Measurements from ENCODE around the gene KLRC3. TPM values are rescaled to one million over a fixed set of nuclear protein-coding genes. Genes with fewer than 3 reads are reported as not detected.
A peak's percentile ranks its signal among the peaks of the same experiment; 100 is the strongest.
"Not testable (repeated sequence)": the region's sequence is repeated elsewhere in the genome, so short reads cannot be mapped to it uniquely, and the experiment has no call there.

KLRC3 gene
- total RNA-seq, 2 experiments from 2014 or later, result 1.5 to 6.8 TPM

DNA sequence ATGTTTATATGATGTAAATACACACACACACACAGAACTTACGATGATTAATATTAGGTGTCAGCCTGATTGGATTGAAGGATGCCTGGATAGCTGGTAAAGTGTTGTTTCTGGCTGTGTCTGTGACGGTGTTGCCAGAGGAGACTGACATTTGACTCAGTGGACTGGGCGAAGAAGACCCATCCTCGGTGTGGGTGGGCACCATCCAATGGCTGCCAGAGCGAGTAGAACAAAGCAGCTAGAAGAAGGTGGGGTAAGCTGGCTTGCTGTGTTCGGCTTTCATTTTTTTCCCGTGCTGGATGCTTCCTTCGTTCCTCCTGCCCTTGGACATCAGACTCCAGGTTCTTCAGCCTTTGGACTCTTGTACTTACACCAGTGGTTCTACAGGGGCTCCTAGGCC is 20.7 kb upstream of the KLRC3 start:
- H3K4me2 ChIP-seq (ENCODE audit: low read length); H3K36me3 ChIP-seq (ENCODE audit: insufficient read depth, low read length); H3K9me2 ChIP-seq (ENCODE audit: insufficient read depth, low read length); H4K20me1 ChIP-seq (ENCODE audit: insufficient read depth, low read length); intact Hi-C loops (cut with micrococcal nuclease; ENCODE audit: unreplicated experiment); H3K79me2 ChIP-seq (ENCODE audit: insufficient read depth, low read depth, low read length); H3K9me3 ChIP-seq (ENCODE audit: low read length); H2AFZ ChIP-seq (ENCODE audit: low read length); CTCF ChIA-PET (ENCODE audit: unreplicated experiment); BruUV-seq (replicated peaks); H3K4me3 ChIP-seq (ENCODE audit: low read depth, low read length, poor library complexity, severe bottlenecking); H3K4me1 ChIP-seq (ENCODE audit: insufficient read depth, low read length, poor library complexity, severe bottlenecking); H3K27ac ChIP-seq (ENCODE audit: low read depth, low read length, poor library complexity, severe bottlenecking); DNase-seq (ENCODE audit: low spot score): not testable (repeated sequence)
- POLR2A ChIA-PET, result interaction anchor here (0.6 kb wide), 1 partner anchor 18 kb away, joined by 4 read pairs; no protein-coding TSS in a partner anchor

DNA sequence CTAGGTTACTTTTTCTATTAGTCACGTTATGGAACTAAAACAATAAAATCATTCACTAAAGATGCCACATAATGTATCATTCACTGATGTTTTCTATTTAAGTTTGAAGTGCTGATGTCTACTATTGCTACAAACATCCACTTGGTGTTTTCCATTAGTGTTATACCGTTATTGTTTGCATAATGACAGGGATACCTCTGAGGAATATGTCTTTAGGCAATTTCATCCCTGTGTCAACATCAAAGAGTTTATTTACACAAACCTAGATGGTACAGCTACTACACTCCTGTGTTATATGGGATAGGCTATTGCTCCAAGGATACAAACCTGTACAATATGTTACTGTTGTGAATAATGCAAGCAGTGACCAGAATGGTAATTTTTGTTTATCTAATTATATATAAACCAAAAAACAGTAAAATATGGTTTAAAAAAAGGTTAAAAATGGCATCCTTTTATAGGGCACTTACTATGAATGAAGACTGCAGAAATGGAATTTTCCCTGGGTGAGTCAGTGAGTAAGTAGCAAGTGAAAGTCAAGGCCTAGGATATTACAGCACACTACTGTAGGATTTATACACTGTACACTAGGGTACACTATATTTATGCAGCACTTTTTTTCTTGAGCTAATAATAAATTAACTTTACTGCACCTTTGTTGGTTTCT is 19.3 kb upstream of the KLRC3 start:
- H3K4me1 ChIP-seq (ENCODE audit: insufficient read depth, low read length, poor library complexity, severe bottlenecking); intact Hi-C loops (cut with micrococcal nuclease; ENCODE audit: unreplicated experiment); H3K9me3 ChIP-seq (ENCODE audit: low read length); H3K4me2 ChIP-seq (ENCODE audit: low read length); BruUV-seq (replicated peaks); H3K9me2 ChIP-seq (ENCODE audit: insufficient read depth, low read length); H3K36me3 ChIP-seq (ENCODE audit: insufficient read depth, low read length); H3K79me2 ChIP-seq (ENCODE audit: insufficient read depth, low read depth, low read length); H3K27ac ChIP-seq (ENCODE audit: low read depth, low read length, poor library complexity, severe bottlenecking); DNase-seq (ENCODE audit: low spot score); H2AFZ ChIP-seq (ENCODE audit: low read length); H4K20me1 ChIP-seq (ENCODE audit: insufficient read depth, low read length); H3K4me3 ChIP-seq (ENCODE audit: low read depth, low read length, poor library complexity, severe bottlenecking); CTCF ChIA-PET (ENCODE audit: unreplicated experiment); POLR2A ChIA-PET: not testable (repeated sequence)

GRCh38 chr12:10437601-10438000 is 17.2 kb upstream of the KLRC3 start:
- H3K4me3 ChIP-seq (ENCODE audit: low read depth, low read length, poor library complexity, severe bottlenecking); DNase-seq (ENCODE audit: low spot score); H3K4me1 ChIP-seq (ENCODE audit: insufficient read depth, low read length, poor library complexity, severe bottlenecking); H3K9me3 ChIP-seq (ENCODE audit: low read length); H3K4me2 ChIP-seq (ENCODE audit: low read length); H3K36me3 ChIP-seq (ENCODE audit: insufficient read depth, low read length); H3K9me2 ChIP-seq (ENCODE audit: insufficient read depth, low read length); POLR2A ChIA-PET; CTCF ChIA-PET (ENCODE audit: unreplicated experiment); H3K79me2 ChIP-seq (ENCODE audit: insufficient read depth, low read depth, low read length); H4K20me1 ChIP-seq (ENCODE audit: insufficient read depth, low read length); H3K27ac ChIP-seq (ENCODE audit: low read depth, low read length, poor library complexity, severe bottlenecking); BruUV-seq (replicated peaks); intact Hi-C loops (cut with micrococcal nuclease; ENCODE audit: unreplicated experiment); H2AFZ ChIP-seq (ENCODE audit: low read length): not testable (repeated sequence)

DNA sequence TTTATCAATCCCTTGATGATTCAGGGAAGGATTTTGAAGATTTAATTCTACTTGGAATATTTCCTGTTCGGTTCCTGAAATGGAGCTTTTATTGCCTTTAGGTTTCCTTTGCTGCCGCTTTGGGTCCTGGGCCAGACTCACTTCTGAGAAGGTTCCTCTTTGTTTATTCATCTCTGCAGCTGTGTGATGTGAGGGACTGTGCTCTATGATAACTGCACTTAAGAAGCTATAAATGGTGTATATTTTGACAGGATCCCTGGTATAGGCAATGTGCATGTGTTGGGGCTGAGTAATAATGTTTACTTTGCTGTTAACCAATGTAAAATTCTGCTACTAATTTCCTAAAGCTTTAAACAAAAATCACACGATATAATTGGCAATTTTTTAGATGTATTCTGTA is 15.4 kb upstream of the KLRC3 start, which contains the start of gene KLRC2:
KLRC2 (minus strand) TSS at position 195 of the 400 bp plus-strand sequence; CDS start at position 171, 24 bp downstream.
- intact Hi-C loops (cut with micrococcal nuclease; ENCODE audit: unreplicated experiment); H3K36me3 ChIP-seq (ENCODE audit: insufficient read depth, low read length); H3K27ac ChIP-seq (ENCODE audit: low read depth, low read length, poor library complexity, severe bottlenecking); H3K4me1 ChIP-seq (ENCODE audit: insufficient read depth, low read length, poor library complexity, severe bottlenecking); H4K20me1 ChIP-seq (ENCODE audit: insufficient read depth, low read length); H3K9me2 ChIP-seq (ENCODE audit: insufficient read depth, low read length); BruUV-seq (replicated peaks); H3K9me3 ChIP-seq (ENCODE audit: low read length); H2AFZ ChIP-seq (ENCODE audit: low read length); H3K79me2 ChIP-seq (ENCODE audit: insufficient read depth, low read depth, low read length); CTCF ChIA-PET (ENCODE audit: unreplicated experiment): not testable (repeated sequence)
- peak within 1 kb of the TSS; percentile 59 for H3K4me3 ChIP-seq (ENCODE audit: low read depth, low read length, poor library complexity, severe bottlenecking)
- POLR2A ChIA-PET, result interaction anchor here (0.6 kb wide), 3 partner anchors 15 to 25 kb away, joined by 3 read pairs; partner anchors contain the start of gene KLRC3
- DNase-seq (ENCODE audit: low spot score), result peak; percentile 67
- peak within 1 kb of the TSS; percentile 41; the same call in 1 of the 2 replicates for H3K4me2 ChIP-seq (ENCODE audit: low read length)

DNA sequence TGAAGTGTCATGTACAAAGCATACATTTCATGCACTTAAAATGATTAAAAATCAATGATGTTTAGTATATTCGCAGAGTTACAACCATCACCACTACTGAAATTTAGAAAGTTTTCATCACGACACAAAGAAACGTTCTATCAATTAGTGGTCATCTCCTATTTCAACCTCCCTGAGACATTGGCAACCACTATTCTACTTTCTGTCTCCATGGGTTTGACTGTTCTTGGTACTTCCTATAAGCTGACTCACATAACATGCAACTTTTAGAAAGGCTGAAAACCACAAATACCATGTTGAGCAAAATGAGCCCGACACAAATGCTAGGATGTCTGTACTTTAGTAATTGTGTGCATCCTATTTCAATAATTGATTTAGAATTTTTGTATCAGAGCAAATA is 10.2 kb upstream of the KLRC3 start:
- POLR2A ChIA-PET; H3K27ac ChIP-seq (ENCODE audit: low read depth, low read length, poor library complexity, severe bottlenecking); intact Hi-C loops (cut with micrococcal nuclease; ENCODE audit: unreplicated experiment); DNase-seq (ENCODE audit: low spot score); H3K4me3 ChIP-seq (ENCODE audit: low read depth, low read length, poor library complexity, severe bottlenecking); H2AFZ ChIP-seq (ENCODE audit: low read length); H3K4me1 ChIP-seq (ENCODE audit: insufficient read depth, low read length, poor library complexity, severe bottlenecking); CTCF ChIA-PET (ENCODE audit: unreplicated experiment); H3K9me2 ChIP-seq (ENCODE audit: insufficient read depth, low read length); H3K36me3 ChIP-seq (ENCODE audit: insufficient read depth, low read length); H3K9me3 ChIP-seq (ENCODE audit: low read length); H3K79me2 ChIP-seq (ENCODE audit: insufficient read depth, low read depth, low read length); BruUV-seq (replicated peaks); H3K4me2 ChIP-seq (ENCODE audit: low read length); H4K20me1 ChIP-seq (ENCODE audit: insufficient read depth, low read length): not testable (repeated sequence)

DNA sequence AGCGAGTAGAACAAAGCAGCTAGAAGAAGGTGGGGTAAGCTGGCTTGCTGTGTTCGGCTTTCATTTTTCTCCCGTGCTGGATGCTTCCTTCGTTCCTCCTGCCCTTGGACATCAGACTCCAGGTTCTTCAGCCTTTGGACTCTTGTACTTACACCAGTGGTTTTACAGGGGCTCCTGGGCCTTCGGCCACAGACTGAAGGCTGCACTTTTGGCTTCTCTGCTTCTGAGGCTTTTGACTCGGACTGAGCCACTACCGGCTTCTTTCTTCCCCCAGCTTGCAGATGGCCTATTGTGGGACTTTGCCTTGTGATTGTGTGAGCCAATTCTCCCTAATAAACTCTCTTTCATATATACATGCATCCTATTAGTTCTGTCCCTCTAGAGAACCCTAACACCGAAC is 5.5 kb upstream of the KLRC3 start:
- H3K4me2 ChIP-seq (ENCODE audit: low read length); H2AFZ ChIP-seq (ENCODE audit: low read length); H3K36me3 ChIP-seq (ENCODE audit: insufficient read depth, low read length); POLR2A ChIA-PET; H3K9me2 ChIP-seq (ENCODE audit: insufficient read depth, low read length); H3K79me2 ChIP-seq (ENCODE audit: insufficient read depth, low read depth, low read length); DNase-seq (ENCODE audit: low spot score); H4K20me1 ChIP-seq (ENCODE audit: insufficient read depth, low read length); H3K4me3 ChIP-seq (ENCODE audit: low read depth, low read length, poor library complexity, severe bottlenecking); H3K27ac ChIP-seq (ENCODE audit: low read depth, low read length, poor library complexity, severe bottlenecking); BruUV-seq (replicated peaks); H3K9me3 ChIP-seq (ENCODE audit: low read length); CTCF ChIA-PET (ENCODE audit: unreplicated experiment); H3K4me1 ChIP-seq (ENCODE audit: insufficient read depth, low read length, poor library complexity, severe bottlenecking): not testable (repeated sequence)
- intact Hi-C loops (cut with micrococcal nuclease; ENCODE audit: unreplicated experiment), result loop anchor here (2.0 kb wide), 1 partner anchor 19 kb away; no protein-coding TSS in a partner anchor
